Ishikawa (cell line): ENCODE data around the gene PRCC.

Experiments used
- EGR1 ChIP-seq: IDR thresholded peaks from 2 replicates; pipeline ENCODE4 v1.6.1; 2012
- TF ChIP-seq, protein P1 (sequence below): IDR thresholded peaks from 2 replicates; pipeline ENCODE4 v1.6.1; 2012; ENCODE audit warnings: low read depth, mild to moderate bottlenecking

DNA sequence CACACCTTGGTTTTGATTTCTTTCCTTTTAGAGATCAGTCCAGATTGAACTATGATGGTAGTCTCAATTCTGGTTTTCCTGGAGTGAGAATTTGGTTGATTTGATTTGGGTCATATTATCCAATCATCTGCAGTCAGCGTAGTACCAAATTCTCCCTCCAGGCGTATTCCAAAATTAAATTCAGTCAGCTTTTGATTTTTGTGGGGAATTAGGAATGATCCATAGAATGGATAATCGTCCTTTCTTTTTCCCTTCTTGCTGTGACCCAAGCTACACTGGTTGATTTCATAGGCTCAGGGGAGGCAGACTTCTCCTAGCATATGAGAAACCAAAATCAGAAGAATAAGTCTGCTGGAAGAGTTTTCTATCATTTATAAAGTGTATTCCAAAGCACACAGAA lies 4.9 kb downstream of the PRCC start:
- TF ChIP-seq, protein P1, sequence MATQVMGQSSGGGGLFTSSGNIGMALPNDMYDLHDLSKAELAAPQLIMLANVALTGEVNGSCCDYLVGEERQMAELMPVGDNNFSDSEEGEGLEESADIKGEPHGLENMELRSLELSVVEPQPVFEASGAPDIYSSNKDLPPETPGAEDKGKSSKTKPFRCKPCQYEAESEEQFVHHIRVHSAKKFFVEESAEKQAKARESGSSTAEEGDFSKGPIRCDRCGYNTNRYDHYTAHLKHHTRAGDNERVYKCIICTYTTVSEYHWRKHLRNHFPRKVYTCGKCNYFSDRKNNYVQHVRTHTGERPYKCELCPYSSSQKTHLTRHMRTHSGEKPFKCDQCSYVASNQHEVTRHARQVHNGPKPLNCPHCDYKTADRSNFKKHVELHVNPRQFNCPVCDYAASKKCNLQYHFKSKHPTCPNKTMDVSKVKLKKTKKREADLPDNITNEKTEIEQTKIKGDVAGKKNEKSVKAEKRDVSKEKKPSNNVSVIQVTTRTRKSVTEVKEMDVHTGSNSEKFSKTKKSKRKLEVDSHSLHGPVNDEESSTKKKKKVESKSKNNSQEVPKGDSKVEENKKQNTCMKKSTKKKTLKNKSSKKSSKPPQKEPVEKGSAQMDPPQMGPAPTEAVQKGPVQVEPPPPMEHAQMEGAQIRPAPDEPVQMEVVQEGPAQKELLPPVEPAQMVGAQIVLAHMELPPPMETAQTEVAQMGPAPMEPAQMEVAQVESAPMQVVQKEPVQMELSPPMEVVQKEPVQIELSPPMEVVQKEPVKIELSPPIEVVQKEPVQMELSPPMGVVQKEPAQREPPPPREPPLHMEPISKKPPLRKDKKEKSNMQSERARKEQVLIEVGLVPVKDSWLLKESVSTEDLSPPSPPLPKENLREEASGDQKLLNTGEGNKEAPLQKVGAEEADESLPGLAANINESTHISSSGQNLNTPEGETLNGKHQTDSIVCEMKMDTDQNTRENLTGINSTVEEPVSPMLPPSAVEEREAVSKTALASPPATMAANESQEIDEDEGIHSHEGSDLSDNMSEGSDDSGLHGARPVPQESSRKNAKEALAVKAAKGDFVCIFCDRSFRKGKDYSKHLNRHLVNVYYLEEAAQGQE: no peak
- TF ChIP-seq EGR1: no peak
